Epithelial cell of alveolus of lung (primary cell): Measurements from ENCODE around the gene MPND. TPM values are rescaled to one million over a fixed set of nuclear protein-coding genes. Genes with fewer than 3 reads are reported as not detected.

Source experiments
- total RNA-seq: library from RNA; depleted of rRNA; stranded (reverse); fragments of >200 nt; gene quantifications from 2 replicates; pipeline ENCODE4 v1.2.1, GENCODE V29; 2015

The MPND gene
- 2.7 and 4.3 TPM in 2 replicates for total RNA-seq

GRCh38 chr19:4343370-4344307 lies at the start of gene MPND:
Gene MPND (plus strand): TSS chr19:4343562. CDS start chr19:4343594, 32 bp downstream.

GRCh38 chr19:4302243-4302640 lies 41.1 kb upstream of the MPND start, which contains the start of gene TMIGD2:
Gene TMIGD2 (minus strand): TSS chr19:4302389. CDS start chr19:4302385, 4 bp downstream.

GRCh38 chr19:4304538-4305256 lies 38.7 kb upstream of the MPND start, which contains the start of gene FSD1:
Gene FSD1 (plus strand): TSS chr19:4304598. CDS start chr19:4304747, 149 bp downstream.

GRCh38 chr19:4338441-4339355 lies 4.7 kb upstream of the MPND start, which contains the start of gene STAP2:
Gene STAP2 (minus strand): TSS chr19:4338827. CDS start chr19:4338753, 74 bp downstream.

GRCh38 chr19:4400135-4400936 lies 57.0 kb downstream of the MPND start, which contains the start of gene SH3GL1:
Gene SH3GL1 (minus strand): TSS chr19:4400547. CDS start chr19:4400368, 179 bp downstream.

GRCh38 chr19:4402171-4403004 lies 59.0 kb downstream of the MPND start, which contains the start of gene CHAF1A:
Gene CHAF1A (plus strand): TSS chr19:4402640. CDS start chr19:4402763, 123 bp downstream.

Other genes starting within 250 kb of the MPND start
- gene MAP2K2, start 219.4 kb upstream of the MPND start, total RNA-seq = 180 and 195 TPM in 2 replicates
- gene CREB3L3, start 189.9 kb upstream of the MPND start, total RNA-seq = not detected in 2 replicates
- 24.6 and 29.1 TPM in 2 replicates for gene SIRT6, start 161.0 kb upstream of the MPND start, total RNA-seq
- gene ANKRD24, start 160.9 kb upstream of the MPND start, total RNA-seq = 1.4 TPM in 1 of 2 replicates, not detected in the other
- gene EBI3, start 114.0 kb upstream of the MPND start, total RNA-seq = 0.39 TPM in 1 of 2 replicates, not detected in the other
- gene YJU2, start 96.5 kb upstream of the MPND start, total RNA-seq = 21.5 and 24.9 TPM in 2 replicates
- 2.2 TPM in 1 of 2 replicates, not detected in the other for gene SHD, start 64.3 kb upstream of the MPND start, total RNA-seq
- not detected in 2 replicates for gene TMIGD2, start 41.2 kb upstream of the MPND start, total RNA-seq
- gene FSD1, start 39.0 kb upstream of the MPND start, total RNA-seq = 21.2 and 30.5 TPM in 2 replicates
- gene STAP2, start 4.7 kb upstream of the MPND start, total RNA-seq = 3.0 and 7.1 TPM in 2 replicates
- 89.3 and 117 TPM in 2 replicates for gene SH3GL1, start 57.0 kb downstream of the MPND start, total RNA-seq
- gene CHAF1A, start 59.1 kb downstream of the MPND start, total RNA-seq = 9.7 and 15.5 TPM in 2 replicates
- gene UBXN6, start 114.2 kb downstream of the MPND start, total RNA-seq = 67.9 and 82.5 TPM in 2 replicates
- gene HDGFL2, start 128.7 kb downstream of the MPND start, total RNA-seq = 75.5 and 86.1 TPM in 2 replicates
- under 0.01 and 0.96 TPM in 2 replicates for gene PLIN4, start 174.9 kb downstream of the MPND start, total RNA-seq
- gene PLIN5, start 191.7 kb downstream of the MPND start, total RNA-seq = not detected in 2 replicates
- under 0.01 and 0.88 TPM in 2 replicates for gene LRG1, start 196.5 kb downstream of the MPND start, total RNA-seq
- 1.7 and 7.7 TPM in 2 replicates for gene SEMA6B, start 216.1 kb downstream of the MPND start, total RNA-seq